IMR-90 (cell line): Measurements from ENCODE around the gene KCNG3. TPM values are rescaled to one million over a fixed set of nuclear protein-coding genes. Genes with fewer than 3 reads are reported as not detected.

Source experiments
- ATAC-seq: fragments of 200-7000 bp; cut with Tn5 transposase; 2 replicates; pipeline ENCODE4 v1.9.1; 2020; ENCODE audit warnings: low read depth, mild to moderate bottlenecking, moderate library complexity
- BruUV-seq: library from RNA; stranded (reverse); fragments of 400-500 nt; replicated peaks from 2 replicates; lab custom pipeline; 2021; lab: Mats Ljungman, UMichigan
- CTCF ChIA-PET: fragments of 300-600 bp; formaldehyde crosslinking; extraction: SDS; loops from one replicate; lab custom pipeline; 2021; ENCODE audit warnings: antibody characterized with exemption; lab: Yijun Ruan, JAX
- POLR2A ChIA-PET: fragments of 300-600 bp; sonication (Branson Sonifier 250); formaldehyde crosslinking; loops from one replicate; lab custom pipeline; 2022; ENCODE audit warnings: antibody characterized with exemption; ENCODE audit not compliant: unreplicated experiment; lab: Charles Lee
- DNase-seq: peaks from one replicate; pipeline ENCODE4 v3.0.0; 2013
- H2AFZ ChIP-seq: replicated peaks from 2 replicates; pipeline ENCODE3; 2013; ENCODE audit warnings: low read length, mild to moderate bottlenecking; ENCODE audit not compliant: poor library complexity
- H2AK5ac ChIP-seq: 2 replicates; pipeline ENCODE4 v1.6.1; 2013; ENCODE audit warnings: low read depth, low read length, inconsistent platforms
- H2AK9ac ChIP-seq: replicated peaks from 2 replicates; pipeline ENCODE3; 2013; ENCODE audit warnings: mild to moderate bottlenecking, low read depth, low read length, moderate library complexity; ENCODE audit not compliant: poor library complexity
- H2BK120ac ChIP-seq: 2 replicates; pipeline ENCODE4 v1.6.1; 2013; ENCODE audit warnings: low read depth, low read length, inconsistent platforms
- H2BK15ac ChIP-seq: 3 replicates; pipeline ENCODE4 v1.6.1; 2013; ENCODE audit warnings: low read depth, low read length, inconsistent platforms
- H2BK20ac ChIP-seq: 2 replicates; pipeline ENCODE4 v1.6.1; 2013; ENCODE audit warnings: low read depth, mild to moderate bottlenecking, inconsistent platforms, low read length, moderate library complexity
- H2BK5ac ChIP-seq: 2 replicates; pipeline ENCODE4 v1.6.1; 2013; ENCODE audit warnings: mild to moderate bottlenecking, low read depth, low read length, inconsistent platforms; ENCODE audit not compliant: poor library complexity, severe bottlenecking
- H3K14ac ChIP-seq: replicated peaks from 2 replicates; pipeline ENCODE4 v1.6.1; 2013; ENCODE audit warnings: low read depth, low read length, inconsistent platforms
- H3K18ac ChIP-seq: 2 replicates; pipeline ENCODE4 v1.6.1; 2013; ENCODE audit warnings: low read depth, low read length, control low read depth
- H3K23ac ChIP-seq: 2 replicates; pipeline ENCODE4 v1.6.1; 2013; ENCODE audit warnings: low read depth, low read length, inconsistent platforms
- H3K27ac ChIP-seq: 2 replicates; pipeline ENCODE4 v1.5.1; 2013; ENCODE audit warnings: mild to moderate bottlenecking, control low read depth, low read length; ENCODE audit not compliant: insufficient read depth
- H3K27me3 ChIP-seq: 2 replicates; pipeline ENCODE4 v1.6.1; 2013; ENCODE audit warnings: low read length; ENCODE audit not compliant: control insufficient read depth, insufficient read depth
- H3K36me3 ChIP-seq: 2 replicates; pipeline ENCODE4 v1.6.1; 2013; ENCODE audit warnings: low read length, mixed read lengths; ENCODE audit not compliant: control insufficient read depth, insufficient read depth
- H3K4ac ChIP-seq: 2 replicates; pipeline ENCODE4 v1.6.1; 2013; ENCODE audit warnings: low read depth, low read length, inconsistent platforms
- H3K4me1 ChIP-seq: 2 replicates; pipeline ENCODE4 v1.6.1; 2013; ENCODE audit warnings: low read length, mixed read lengths; ENCODE audit not compliant: control insufficient read depth, insufficient read depth
- H3K4me2 ChIP-seq: 2 replicates; pipeline ENCODE4 v1.6.1; 2013; ENCODE audit warnings: low read depth, mild to moderate bottlenecking, control low read depth, low read length, moderate library complexity
- H3K4me3 ChIP-seq: 2 replicates; pipeline ENCODE4 v1.5.1; 2013; ENCODE audit warnings: low read depth, mild to moderate bottlenecking, control low read depth, low read length, moderate library complexity; ENCODE audit not compliant: insufficient read depth
- H3K56ac ChIP-seq: 2 replicates; pipeline ENCODE4 v1.6.1; 2013; ENCODE audit warnings: low read length, inconsistent platforms; ENCODE audit not compliant: insufficient read depth; ENCODE audit errors: extremely low read depth
- H3K79me1 ChIP-seq, 2 experiments: 2 replicates each; pipeline ENCODE4 v1.6.1; 2013; ENCODE audit warnings: low read length in 2 of 2, inconsistent platforms in 1 of 2, low read depth in 1 of 2
- H3K9ac ChIP-seq: 2 replicates; pipeline ENCODE4 v1.6.1; 2013; ENCODE audit warnings: low read depth, low read length, control low read depth
- H3K9me1 ChIP-seq: 2 replicates; pipeline ENCODE4 v1.6.1; 2013; ENCODE audit warnings: low read length, inconsistent platforms; ENCODE audit not compliant: insufficient read depth
- H3K9me3 ChIP-seq: 2 replicates; pipeline ENCODE4 v1.6.1; 2013; ENCODE audit warnings: low read length; ENCODE audit not compliant: control insufficient read depth, insufficient read depth
- H4K20me1 ChIP-seq: 2 replicates; pipeline ENCODE4 v1.6.1; 2013; ENCODE audit warnings: low read length, inconsistent platforms; ENCODE audit not compliant: insufficient read depth
- H4K5ac ChIP-seq: 2 replicates; pipeline ENCODE4 v1.6.1; 2013; ENCODE audit warnings: mild to moderate bottlenecking, low read depth, low read length, control low read depth
- H4K8ac ChIP-seq, 2 experiments: 2 replicates each; pipeline ENCODE4 v1.6.1; 2013; ENCODE audit warnings: low read depth in 2 of 2, low read length in 2 of 2, control low read depth in 1 of 2, inconsistent platforms in 1 of 2
- H4K91ac ChIP-seq: 2 replicates; pipeline ENCODE4 v1.6.1; 2013; ENCODE audit warnings: low read depth, low read length, inconsistent platforms; ENCODE audit not compliant: insufficient read depth
- FOS ChIP-seq: fragments of 150-350 bp; IDR thresholded peaks from 2 replicates; pipeline ENCODE4 v1.6.1; 2016; ENCODE audit warnings: low read depth, low read length
- MAFK ChIP-seq: IDR thresholded peaks from 2 replicates; pipeline ENCODE4 v1.6.1; 2012; ENCODE audit warnings: low read depth, low read length, improper control_type of control experiment
- RAD21 ChIP-seq: IDR thresholded peaks from 2 replicates; pipeline ENCODE4 v1.6.1; 2012; ENCODE audit warnings: low read length, improper control_type of control experiment
- WGBS, 2 experiments: methylation state at CpG; one replicate each; pipeline versions ENCODE4 v1.1.5 to v1.1.7; 2013; ENCODE audit warnings: missing lambda C conversion rate in 2 of 2; ENCODE audit not compliant: insufficient read length in 1 of 2; ENCODE audit errors: extremely low coverage in 2 of 2; 5-methylcytosine and 5-hydroxymethylcytosine counted together
- dilution Hi-C: fragments of 300-500 bp; cut with HindIII; formaldehyde crosslinking; loops from one replicate; pipeline ENCODE4 v1.14.3; 2018; ENCODE audit warnings: low sequenced_read_pairs; ENCODE audit not compliant: unreplicated experiment
- in situ Hi-C: fragments of 300-500 bp; cut with MboI; formaldehyde crosslinking; loops from 3 replicates; pipeline ENCODE4 v1.14.3; 2019; ENCODE audit warnings: low sequenced_read_pairs, inconsistent platforms, mixed read lengths
- intact Hi-C: fragments of 100-400 bp; cut with micrococcal nuclease; formaldehyde crosslinking; loops from 2 replicates; pipeline ENCODE4 v1.10.0; 2022
- polyA plus RNA-seq, 3 experiments: library from polyadenylated mRNA; depleted of rRNA; stranded (reverse); fragments of >200 nt; gene quantifications; 2 replicates each; pipeline ENCODE4 v1.2.3, GENCODE V29; 2012; ENCODE audit warnings: low replicate concordance in 1 of 3
- total RNA-seq: library from RNA; depleted of rRNA; stranded (reverse); fragments of >200 nt; gene quantifications from 2 replicates; pipeline ENCODE4 v1.2.3, GENCODE V29; 2012
- TF ChIP-seq, protein P1 (sequence below): conservative IDR thresholded peaks from 2 replicates; pipeline ENCODE4 v1.5.1; 2012; ENCODE audit warnings: mild to moderate bottlenecking, low read depth, low read length, improper control_type of control experiment

KCNG3 gene
- total and polyA plus RNA-seq, 2 of the 4 experiments (the other 2 are of a cell fraction) = under 0.01 TPM; not detected in 1

- Histone ChIP-seq H4K91ac (no peak overlapping the region), H3K4me1 (no peaks in the 10 kb centered on the region), H2AK5ac (no peak overlapping the region), H2BK20ac (no peak overlapping the region), H2BK5ac (no peak overlapping the region), H3K27ac (no peak overlapping the region), H3K18ac (no peak overlapping the region), H2AK9ac (no peak overlapping the region), H3K9ac (no peak overlapping the region), H3K14ac (no peak overlapping the region), H3K56ac (no peak overlapping the region; the same call in 1 of the 2 replicates), H3K4me2 (no peak overlapping the region), H3K23ac (no peak overlapping the region), H4K20me1 (no peaks in the 10 kb centered on the region), H4K8ac (no peak overlapping the region), H4K5ac (no peak overlapping the region), H3K79me1 (no peaks in the 10 kb centered on the region), H3K4me3 (no peak overlapping the region), H2BK15ac (no peak overlapping the region), H3K9me3 (no peaks in the 10 kb centered on the region), H3K4ac (no peak overlapping the region), H2BK120ac (no peak overlapping the region), H3K9me1 (no peaks in the 10 kb centered on the region), H2AFZ (no peak overlapping the region), H3K27me3 (peaks cover 2% of the 10 kb centered on the region; the same call in 1 of the 2 replicates), H3K36me3 (no peaks in the 10 kb centered on the region)
- ChIA-PET POLR2A (no interaction called here), CTCF (no interaction called here)
- DNase-seq (no peak), ATAC-seq (no peak)
- dilution Hi-C loops = no loop called here
- in situ Hi-C loops = no loop called here
- no TSS peak for BruUV-seq
- intact Hi-C loops = no loop called here
- WGBS, 2 experiments = no CpG with 5 or more reads among the region's 4 CpGs
- no peak for TF ChIP-seq FOS
- TF ChIP-seq RAD21 = no peak
- TF ChIP-seq MAFK = no peak
- TF ChIP-seq, protein P1, sequence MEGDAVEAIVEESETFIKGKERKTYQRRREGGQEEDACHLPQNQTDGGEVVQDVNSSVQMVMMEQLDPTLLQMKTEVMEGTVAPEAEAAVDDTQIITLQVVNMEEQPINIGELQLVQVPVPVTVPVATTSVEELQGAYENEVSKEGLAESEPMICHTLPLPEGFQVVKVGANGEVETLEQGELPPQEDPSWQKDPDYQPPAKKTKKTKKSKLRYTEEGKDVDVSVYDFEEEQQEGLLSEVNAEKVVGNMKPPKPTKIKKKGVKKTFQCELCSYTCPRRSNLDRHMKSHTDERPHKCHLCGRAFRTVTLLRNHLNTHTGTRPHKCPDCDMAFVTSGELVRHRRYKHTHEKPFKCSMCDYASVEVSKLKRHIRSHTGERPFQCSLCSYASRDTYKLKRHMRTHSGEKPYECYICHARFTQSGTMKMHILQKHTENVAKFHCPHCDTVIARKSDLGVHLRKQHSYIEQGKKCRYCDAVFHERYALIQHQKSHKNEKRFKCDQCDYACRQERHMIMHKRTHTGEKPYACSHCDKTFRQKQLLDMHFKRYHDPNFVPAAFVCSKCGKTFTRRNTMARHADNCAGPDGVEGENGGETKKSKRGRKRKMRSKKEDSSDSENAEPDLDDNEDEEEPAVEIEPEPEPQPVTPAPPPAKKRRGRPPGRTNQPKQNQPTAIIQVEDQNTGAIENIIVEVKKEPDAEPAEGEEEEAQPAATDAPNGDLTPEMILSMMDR = no peak
Measured at GRCh38 chr2:42430188-42430587, 63.6 kb downstream of the KCNG3 start.
